Right lobe of liver (tissue), 4 donors: Measurements from ENCODE around the gene PHTF1.

ENCODE experiments used
- POLR2A ChIP-seq: fragments of 450-650 bp; IDR thresholded peaks from one replicate; pipeline ENCODE4 v1.6.1; 2017; ENCODE audit warnings: antibody characterized with exemption, mild to moderate bottlenecking
- TF ChIP-seq, protein P1 (sequence below), 4 donors: fragments of 200-600 bp in 3 of 4; fragments of 450-650 bp in 1 of 4; IDR thresholded peaks; one replicate each; pipeline versions ENCODE4 v1.5.1 to v1.8.0; 2016 to 2022; ENCODE audit warnings: antibody characterized with exemption in 4 of 4, mild to moderate bottlenecking in 2 of 4
- donor health status: DM: no; HTN: no; CAD: no.
- donor health status: DM: no; HTN: no; CAD: no.
- donor health status: DM: no; HTN: yes; CAD: no.

DNA sequence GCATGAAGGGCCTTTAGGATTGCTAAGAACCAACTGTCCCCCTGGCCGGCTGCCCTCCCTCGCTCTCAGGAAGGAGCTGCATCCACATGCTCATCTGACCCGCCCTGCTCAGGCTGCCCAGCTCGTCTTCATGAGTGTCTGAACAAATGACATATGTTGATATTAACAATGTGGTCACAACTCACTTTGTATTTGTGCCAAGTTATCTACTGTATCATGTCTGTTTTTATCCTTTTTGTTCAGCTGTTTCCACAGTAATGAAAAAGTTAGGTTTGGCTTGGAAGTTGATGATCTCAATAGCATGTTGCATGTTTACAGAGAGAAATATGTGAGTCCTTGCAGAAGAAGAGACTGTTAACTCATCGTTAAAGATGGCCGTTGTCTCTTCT lies 75.1 kb downstream of the PHTF1 start:
- TF ChIP-seq, protein P1, sequence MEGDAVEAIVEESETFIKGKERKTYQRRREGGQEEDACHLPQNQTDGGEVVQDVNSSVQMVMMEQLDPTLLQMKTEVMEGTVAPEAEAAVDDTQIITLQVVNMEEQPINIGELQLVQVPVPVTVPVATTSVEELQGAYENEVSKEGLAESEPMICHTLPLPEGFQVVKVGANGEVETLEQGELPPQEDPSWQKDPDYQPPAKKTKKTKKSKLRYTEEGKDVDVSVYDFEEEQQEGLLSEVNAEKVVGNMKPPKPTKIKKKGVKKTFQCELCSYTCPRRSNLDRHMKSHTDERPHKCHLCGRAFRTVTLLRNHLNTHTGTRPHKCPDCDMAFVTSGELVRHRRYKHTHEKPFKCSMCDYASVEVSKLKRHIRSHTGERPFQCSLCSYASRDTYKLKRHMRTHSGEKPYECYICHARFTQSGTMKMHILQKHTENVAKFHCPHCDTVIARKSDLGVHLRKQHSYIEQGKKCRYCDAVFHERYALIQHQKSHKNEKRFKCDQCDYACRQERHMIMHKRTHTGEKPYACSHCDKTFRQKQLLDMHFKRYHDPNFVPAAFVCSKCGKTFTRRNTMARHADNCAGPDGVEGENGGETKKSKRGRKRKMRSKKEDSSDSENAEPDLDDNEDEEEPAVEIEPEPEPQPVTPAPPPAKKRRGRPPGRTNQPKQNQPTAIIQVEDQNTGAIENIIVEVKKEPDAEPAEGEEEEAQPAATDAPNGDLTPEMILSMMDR (IDR thresholded peaks at IDR 0.05) = no peak
- no peak for TF ChIP-seq POLR2A
